H1 (cell line): ENCODE data around the gene HIP1. TPM values are rescaled to one million over a fixed set of nuclear protein-coding genes. Genes with fewer than 3 reads are reported as not detected.
A peak's percentile ranks its signal among the peaks of the same experiment; 100 is the strongest.

ENCODE experiments used
- CTCF ChIA-PET: fragments of 300-600 bp; sonication (Branson Sonifier 250); formaldehyde crosslinking; loops from one replicate; lab custom pipeline; 2021; ENCODE audit not compliant: partially characterized antibody; lab: Charles Lee
- POLR2A ChIA-PET: fragments of 300-600 bp; sonication (Branson Sonifier 250); formaldehyde crosslinking; loops from one replicate; lab custom pipeline; 2021; ENCODE audit warnings: inconsistent platforms; ENCODE audit not compliant: partially characterized antibody; lab: Charles Lee
- DNase-seq, 2 experiments: peaks; one replicate each; pipeline versions ENCODE4 v3.0.0 to v3.0.0-alpha.2; 2010 to 2022; ENCODE audit warnings: low spot score in 2 of 2, low read depth in 1 of 2, mixed read lengths in 1 of 2
- FAIRE-seq: peaks from 2 replicates; lab custom pipeline; 2011; peaks lifted over from hg19 to GRCh38; lab: Jason Lieb, UNC
- H2AFZ ChIP-seq: 2 replicates; pipeline ENCODE4 v1.8.1; 2012; ENCODE audit warnings: low read length, inconsistent platforms
- H2AK5ac ChIP-seq: 2 replicates; pipeline ENCODE4 v1.6.1; 2013; ENCODE audit warnings: low read depth, low read length
- H2BK120ac ChIP-seq: replicated peaks from 2 replicates; pipeline ENCODE3; 2013; ENCODE audit warnings: low read depth, low read length, inconsistent platforms
- H2BK12ac ChIP-seq: 2 replicates; pipeline ENCODE4 v1.6.1; 2013; ENCODE audit warnings: low read depth, low read length
- H2BK15ac ChIP-seq: 2 replicates; pipeline ENCODE4 v1.6.1; 2013; ENCODE audit warnings: low read length
- H2BK20ac ChIP-seq: 2 replicates; pipeline ENCODE4 v1.6.1; 2013; ENCODE audit warnings: low read length
- H2BK5ac ChIP-seq: 2 replicates; pipeline ENCODE4 v1.6.1; 2013; ENCODE audit warnings: low read depth, low read length
- H3K14ac ChIP-seq: 2 replicates; pipeline ENCODE4 v1.6.1; 2013; ENCODE audit warnings: inconsistent platforms; ENCODE audit not compliant: insufficient read length
- H3K18ac ChIP-seq: 2 replicates; pipeline ENCODE4 v1.6.1; 2013; ENCODE audit warnings: low read length; ENCODE audit errors: extremely low read depth
- H3K23ac ChIP-seq: 2 replicates; pipeline ENCODE4 v1.6.1; 2013; ENCODE audit warnings: inconsistent platforms; ENCODE audit not compliant: insufficient read length
- H3K23me2 ChIP-seq: 2 replicates; pipeline ENCODE4 v1.6.1; 2013; ENCODE audit warnings: low read depth, low read length
- H3K27ac ChIP-seq: 2 replicates; pipeline ENCODE4 v1.6.1; 2011; ENCODE audit warnings: low read depth, low read length, inconsistent platforms
- H3K27me3 ChIP-seq, 4 experiments: replicated peaks in 1 of 4; 1 replicate in 1 of 4; 2 replicates in 3 of 4; pipeline versions ENCODE4 v1.6.1 to v1.8.1; 2011 to 2013; ENCODE audit warnings: low read length in 3 of 4, mild to moderate bottlenecking in 3 of 4, inconsistent platforms in 2 of 4, mixed read lengths in 2 of 4, moderate library complexity in 1 of 4; ENCODE audit not compliant: control insufficient read depth in 3 of 4, insufficient read depth in 3 of 4; ENCODE audit errors: extremely low read depth in 1 of 4
- H3K36me3 ChIP-seq, 4 experiments: 2 replicates each; pipeline versions ENCODE4 v1.6.1 to v1.8.1; 2011 to 2013; ENCODE audit warnings: mild to moderate bottlenecking in 4 of 4, low read length in 3 of 4, moderate library complexity in 2 of 4, control low read depth in 1 of 4, inconsistent platforms in 1 of 4; ENCODE audit not compliant: insufficient read depth in 4 of 4, control insufficient read depth in 2 of 4
- H3K4ac ChIP-seq: replicated peaks from 2 replicates; pipeline ENCODE3; 2013; ENCODE audit warnings: low read length, low read depth, mixed read lengths, inconsistent platforms; ENCODE audit not compliant: insufficient read length
- H3K4me1 ChIP-seq, 4 experiments: replicated peaks in 1 of 4; 1 replicate in 1 of 4; 2 replicates in 3 of 4; pipeline versions ENCODE4 v1.6.1 to v1.8.1; 2011 to 2013; ENCODE audit warnings: low read length in 3 of 4, inconsistent platforms in 2 of 4, mixed read lengths in 1 of 4; ENCODE audit not compliant: insufficient read depth in 4 of 4, control insufficient read depth in 3 of 4
- H3K4me2 ChIP-seq, 2 experiments: 2 replicates each; pipeline versions ENCODE4 v1.6.1 to v1.8.1; 2011 to 2013; ENCODE audit warnings: low read depth in 2 of 2, low read length in 2 of 2, control low read depth in 1 of 2, inconsistent platforms in 1 of 2, mild to moderate bottlenecking in 1 of 2; ENCODE audit not compliant: insufficient read depth in 1 of 2
- H3K4me3 ChIP-seq, 4 experiments: fragments of 200-600, 300-600 bp in 1 of 4; sonication (generic), shearing (Covaris generic), sonication (Bioruptor Twin) in 1 of 4; 2 replicates each; pipeline versions ENCODE4 v1.5.1 to v1.8.1; 2011 to 2016; ENCODE audit warnings: low read length in 4 of 4, low read depth in 3 of 4, control low read depth in 2 of 4, inconsistent platforms in 2 of 4, mild to moderate bottlenecking in 2 of 4, mixed read lengths in 1 of 4, moderate library complexity in 1 of 4; ENCODE audit not compliant: insufficient read depth in 2 of 4; ENCODE audit errors: extremely low read depth in 1 of 4
- H3K56ac ChIP-seq: replicated peaks from 2 replicates; pipeline ENCODE3; 2013; ENCODE audit warnings: low read depth, mild to moderate bottlenecking, mixed read lengths, low read length, inconsistent platforms; ENCODE audit not compliant: insufficient read length
- H3K79me1 ChIP-seq: 2 replicates; pipeline ENCODE4 v1.6.1; 2013; ENCODE audit warnings: low read depth, low read length, control low read depth
- H3K79me2 ChIP-seq, 2 experiments: 2 replicates each; pipeline versions ENCODE4 v1.6.1 to v1.8.1; 2012 to 2013; ENCODE audit warnings: low read length in 2 of 2, mild to moderate bottlenecking in 2 of 2, inconsistent platforms in 1 of 2; ENCODE audit not compliant: insufficient read depth in 2 of 2, control insufficient read depth in 1 of 2
- H3K9ac ChIP-seq, 4 experiments: replicated peaks in 1 of 4; 1 replicate in 1 of 4; 2 replicates in 3 of 4; pipeline versions ENCODE4 v1.6.1 to v1.8.1; 2011 to 2013; ENCODE audit warnings: low read depth in 3 of 4, low read length in 3 of 4, control low read depth in 2 of 4, mild to moderate bottlenecking in 2 of 4, moderate library complexity in 2 of 4, inconsistent platforms in 1 of 4; ENCODE audit errors: extremely low read depth in 1 of 4
- H3K9me3 ChIP-seq, 2 experiments: 2 replicates each; pipeline versions ENCODE4 v1.6.1 to v1.8.1; 2012 to 2013; ENCODE audit warnings: mild to moderate bottlenecking in 2 of 2, moderate library complexity in 2 of 2, control low read depth in 1 of 2, inconsistent platforms in 1 of 2, low read depth in 1 of 2, low read length in 1 of 2, mixed read lengths in 1 of 2; ENCODE audit not compliant: insufficient read depth in 2 of 2
- H4K20me1 ChIP-seq, 2 experiments: replicated peaks in 1 of 2; 2 replicates each; pipeline versions ENCODE3 to v1.8.1; 2011 to 2013; ENCODE audit warnings: inconsistent platforms in 2 of 2, low read length in 2 of 2, mild to moderate bottlenecking in 1 of 2; ENCODE audit not compliant: insufficient read depth in 2 of 2, control insufficient read depth in 1 of 2
- H4K5ac ChIP-seq: 2 replicates; pipeline ENCODE4 v1.6.1; 2013; ENCODE audit warnings: low read length, low read depth, mixed read lengths, inconsistent platforms; ENCODE audit not compliant: insufficient read length
- H4K8ac ChIP-seq: 2 replicates; pipeline ENCODE4 v1.8.0; 2013; ENCODE audit warnings: mild to moderate bottlenecking, moderate library complexity, low read length, inconsistent platforms; ENCODE audit not compliant: insufficient read depth; ENCODE audit errors: extremely low read depth
- H4K91ac ChIP-seq: replicated peaks from 2 replicates; pipeline ENCODE3; 2013; ENCODE audit warnings: low read length, mixed read lengths, inconsistent platforms; ENCODE audit not compliant: insufficient read length
- BCL11A ChIP-seq, 2 experiments: IDR thresholded peaks; one replicate each; pipeline ENCODE4 v1.6.1; 2011; ENCODE audit warnings: low read depth in 2 of 2, low read length in 2 of 2, mild to moderate bottlenecking in 2 of 2
- MAX ChIP-seq: IDR thresholded peaks from 2 replicates; pipeline ENCODE4 v1.6.1; 2012; ENCODE audit warnings: inconsistent platforms
- RBBP5 ChIP-seq: IDR thresholded peaks from 2 replicates; pipeline ENCODE4 v1.7.1; 2012; ENCODE audit warnings: low read depth, mild to moderate bottlenecking, inconsistent platforms, low read length, moderate library complexity, borderline replicate concordance
- RFX5 ChIP-seq: IDR thresholded peaks from 2 replicates; pipeline ENCODE4 v1.6.1; 2011; ENCODE audit warnings: low read depth, low read length, improper control_type of control experiment, borderline replicate concordance
- SIRT6 ChIP-seq: IDR thresholded peaks from one replicate; pipeline ENCODE4 v1.7.1; 2012; ENCODE audit warnings: low read length, inconsistent platforms
- TAF1 ChIP-seq: IDR thresholded peaks from 2 replicates; pipeline ENCODE4 v1.6.1; 2011; ENCODE audit warnings: mild to moderate bottlenecking, low read depth, low read length
- WGBS, 2 experiments: shearing (Covaris generic) in 1 of 2; methylation state at CpG; one replicate each; pipeline versions ENCODE4 v1.1.6 to v1.1.7; 2013 to 2015; ENCODE audit warnings: low lambda C conversion rate in 2 of 2, mixed read lengths in 2 of 2, inconsistent platforms in 1 of 2, low coverage in 1 of 2, missing lambda C conversion rate in 1 of 2; ENCODE audit not compliant: insufficient replicate concordance in 2 of 2, insufficient coverage in 1 of 2, insufficient read length in 1 of 2; ENCODE audit errors: extremely low coverage in 1 of 2, missing lambda C conversion rate in 1 of 2; 5-methylcytosine and 5-hydroxymethylcytosine counted together
- polyA plus RNA-seq, 7 experiments: library from polyadenylated mRNA; depleted of rRNA in 3 of 7; stranded (reverse) in 5 of 7; unstranded in 2 of 7; fragments of >200 nt in 5 of 7; fragments of 200-250 nt in 2 of 7; gene quantifications; 1 replicate in 5 of 7; 2 replicates in 1 of 7; 4 replicates in 1 of 7; pipeline versions ENCODE4 v1.2.1 to v1.2.3, GENCODE V29; 2011 to 2013; ENCODE audit warnings: missing spikeins in 2 of 7, mixed read lengths in 2 of 7
- total RNA-seq: library from RNA; stranded (reverse); fragmentation: NEBNext Ultra II Directional; extraction: Animal tissue kit (Norgen Biotek cat#: 25700); gene quantifications from 2 replicates; pipeline ENCODE4 v1.2.1, GENCODE V29; 2021

HIP1 gene
- total and polyA plus RNA-seq, 2 of the 8 experiments (the other 6 are each of a cell fraction or from before 2014, with no cell fraction given), result 51.8 to 108 TPM

GRCh38 chr7:75611557-75612178, 127.1 kb downstream of the HIP1 start:
- CTCF ChIA-PET, result interaction anchor here (0.6 to 2.6 kb wide), 3 partner anchors 11 to 40 kb away, joined by 4 to 13 read pairs (median 4); no protein-coding TSS in a partner anchor

More at GRCh38 chr7:75611557-75612178, 127.1 kb downstream of the HIP1 start:
- Histone ChIP-seq H3K79me2 (peaks cover 0 to 37% of the 10 kb centered on the region in 2 experiments; a peak in 3 of 4 replicates), H2BK15ac (no peak overlapping the region), H4K91ac (peak overlapping the region; percentile 81), H3K14ac (no peak overlapping the region), H4K20me1 (peaks cover 0 to 14% of the 10 kb centered on the region in 2 experiments), H3K56ac (no peak overlapping the region), H3K4me3 (no peak overlapping the region), H3K79me1 (peaks cover 8% of the 10 kb centered on the region), H3K27ac (no peak overlapping the region; the same call in 1 of the 2 replicates), H3K23ac (peak overlapping the region; percentile 39), H2AK5ac (no peak overlapping the region), H2AFZ (no peak overlapping the region), H2BK12ac (no peak overlapping the region), H3K4me1 (peaks cover 0 to 11% (median 5%) of the 10 kb centered on the region in 4 experiments; a peak in 4 of 7 replicates), H3K4me2 (no peak overlapping the region; a peak in 2 of 4 replicates), H2BK120ac (no peak overlapping the region), H3K36me3 (peaks cover 0 to 4% (median 0%) of the 10 kb centered on the region in 4 experiments; a peak in 2 of 8 replicates), H2BK20ac (no peak overlapping the region), H3K18ac (peak overlapping the region; percentile 48; the same call in 1 of the 2 replicates), H3K23me2 (no peaks in the 10 kb centered on the region), H2BK5ac (peak overlapping the region; percentile 66; the same call in 1 of the 2 replicates), H3K27me3 (no peaks in the 10 kb centered on the region), H3K9me3 (no peaks in the 10 kb centered on the region), H3K9ac (no peak overlapping the region; a peak in 1 of 7 replicates), H4K5ac (peak overlapping the region; percentile 83), H3K4ac (no peak overlapping the region), H4K8ac (peak overlapping the region; percentile 71)
- WGBS, 2 experiments, result 79% methylated on average over 11 of the region's 16 CpGs; no CpG with 5 or more reads in 1 of the 2 experiments
- peak in 1 of 2 experiments; percentile 68 for DNase-seq
- no peak for FAIRE-seq
- TF ChIP-seq BCL11A (IDR thresholded peaks at IDR 0.05; ENCODE audit: low read depth in 2 of 2, low read length in 2 of 2), result no peak
- peak; percentile 44; the same call in 1 of the 2 replicates for TF ChIP-seq TAF1
- TF ChIP-seq MAX, result peak; percentile 33; the same call in 1 of the 2 replicates
- no peak for TF ChIP-seq RFX5
- TF ChIP-seq RBBP5, result no peak
- no peak for TF ChIP-seq SIRT6
- POLR2A ChIA-PET, result interaction anchor here (0.6 to 2.7 kb wide), 7 partner anchors 9 to 33 kb away, joined by 3 to 10 read pairs (median 4); no protein-coding TSS in a partner anchor
